Right lobe of liver (tissue), 4 donors: ENCODE data around the gene NCKAP5.

Source experiments
- POLR2A ChIP-seq: fragments of 450-650 bp; IDR thresholded peaks from one replicate; pipeline ENCODE4 v1.6.1; 2017; ENCODE audit warnings: antibody characterized with exemption, mild to moderate bottlenecking
- TF ChIP-seq, protein P1 (sequence below), 4 donors: fragments of 200-600 bp in 3 of 4; fragments of 450-650 bp in 1 of 4; IDR thresholded peaks; one replicate each; pipeline versions ENCODE4 v1.5.1 to v1.8.0; 2016 to 2022; ENCODE audit warnings: antibody characterized with exemption in 4 of 4, mild to moderate bottlenecking in 2 of 4
- donor health status: DM: no; HTN: no; CAD: no.
- donor health status: DM: no; HTN: no; CAD: no.
- donor health status: DM: no; HTN: yes; CAD: no.

DNA sequence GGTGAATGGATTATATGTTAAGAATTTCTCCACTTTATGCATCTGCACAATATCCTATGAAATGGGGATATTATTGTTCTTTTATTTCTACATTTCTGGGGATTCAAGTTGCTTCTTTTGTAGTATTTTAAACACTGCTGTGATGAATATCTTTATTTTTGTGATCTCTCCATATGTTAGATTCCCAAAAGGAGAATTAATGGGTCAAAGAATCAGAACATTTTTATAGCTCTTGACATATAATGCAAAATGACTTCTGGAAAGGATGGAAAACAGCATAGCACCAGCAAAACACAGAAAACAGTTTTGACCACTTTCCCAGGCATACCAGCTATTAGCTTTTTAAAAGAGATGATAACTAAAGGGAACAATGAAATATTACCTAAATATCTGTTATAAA is 135.5 kb downstream of the NCKAP5 start:
- no peak for TF ChIP-seq POLR2A
- TF ChIP-seq, protein P1, sequence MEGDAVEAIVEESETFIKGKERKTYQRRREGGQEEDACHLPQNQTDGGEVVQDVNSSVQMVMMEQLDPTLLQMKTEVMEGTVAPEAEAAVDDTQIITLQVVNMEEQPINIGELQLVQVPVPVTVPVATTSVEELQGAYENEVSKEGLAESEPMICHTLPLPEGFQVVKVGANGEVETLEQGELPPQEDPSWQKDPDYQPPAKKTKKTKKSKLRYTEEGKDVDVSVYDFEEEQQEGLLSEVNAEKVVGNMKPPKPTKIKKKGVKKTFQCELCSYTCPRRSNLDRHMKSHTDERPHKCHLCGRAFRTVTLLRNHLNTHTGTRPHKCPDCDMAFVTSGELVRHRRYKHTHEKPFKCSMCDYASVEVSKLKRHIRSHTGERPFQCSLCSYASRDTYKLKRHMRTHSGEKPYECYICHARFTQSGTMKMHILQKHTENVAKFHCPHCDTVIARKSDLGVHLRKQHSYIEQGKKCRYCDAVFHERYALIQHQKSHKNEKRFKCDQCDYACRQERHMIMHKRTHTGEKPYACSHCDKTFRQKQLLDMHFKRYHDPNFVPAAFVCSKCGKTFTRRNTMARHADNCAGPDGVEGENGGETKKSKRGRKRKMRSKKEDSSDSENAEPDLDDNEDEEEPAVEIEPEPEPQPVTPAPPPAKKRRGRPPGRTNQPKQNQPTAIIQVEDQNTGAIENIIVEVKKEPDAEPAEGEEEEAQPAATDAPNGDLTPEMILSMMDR (IDR thresholded peaks at IDR 0.05): no peak
